BE2C (cell line): Measurements from ENCODE around the gene FSTL4.

ENCODE experiments used
- DNase-seq: peaks from one replicate; pipeline ENCODE4 v3.0.0-alpha.2; 2020
- H3K27me3 ChIP-seq: fragments of 250-450 bp; sonication (Bioruptor Pico); 2 replicates; pipeline ENCODE4 v1.5.1; 2020; ENCODE audit warnings: mild to moderate bottlenecking
- H3K36me3 ChIP-seq: fragments of 250-450 bp; sonication (Bioruptor Pico); 2 replicates; pipeline ENCODE4 v1.5.1; 2020; ENCODE audit warnings: mild to moderate bottlenecking
- H3K4me1 ChIP-seq: fragments of 250-450 bp; sonication (Bioruptor Pico); 2 replicates; pipeline ENCODE4 v1.5.1; 2020
- H3K4me3 ChIP-seq: 2 replicates; pipeline ENCODE4 v1.5.1; 2011; ENCODE audit warnings: low read depth, low read length
- H3K9me3 ChIP-seq: fragments of 250-450 bp; sonication (Bioruptor Pico); 2 replicates; pipeline ENCODE4 v1.5.1; 2020
- CTCF ChIP-seq: IDR thresholded peaks from 2 replicates; pipeline ENCODE4 v1.5.1; 2012; ENCODE audit warnings: mild to moderate bottlenecking, low read depth, low read length

FSTL4 gene

GRCh38 chr5:133274597-133274935, 337.8 kb downstream of the FSTL4 start:
- TF ChIP-seq CTCF = no peak
- H3K9me3 ChIP-seq = no peaks in the 10 kb centered on the region
- H3K4me1 ChIP-seq = no peaks in the 10 kb centered on the region
- no peaks in the 10 kb centered on the region for H3K36me3 ChIP-seq
- H3K27me3 ChIP-seq = no peaks in the 10 kb centered on the region
- no peak overlapping the region for H3K4me3 ChIP-seq
- DNase-seq = no peak

DNA sequence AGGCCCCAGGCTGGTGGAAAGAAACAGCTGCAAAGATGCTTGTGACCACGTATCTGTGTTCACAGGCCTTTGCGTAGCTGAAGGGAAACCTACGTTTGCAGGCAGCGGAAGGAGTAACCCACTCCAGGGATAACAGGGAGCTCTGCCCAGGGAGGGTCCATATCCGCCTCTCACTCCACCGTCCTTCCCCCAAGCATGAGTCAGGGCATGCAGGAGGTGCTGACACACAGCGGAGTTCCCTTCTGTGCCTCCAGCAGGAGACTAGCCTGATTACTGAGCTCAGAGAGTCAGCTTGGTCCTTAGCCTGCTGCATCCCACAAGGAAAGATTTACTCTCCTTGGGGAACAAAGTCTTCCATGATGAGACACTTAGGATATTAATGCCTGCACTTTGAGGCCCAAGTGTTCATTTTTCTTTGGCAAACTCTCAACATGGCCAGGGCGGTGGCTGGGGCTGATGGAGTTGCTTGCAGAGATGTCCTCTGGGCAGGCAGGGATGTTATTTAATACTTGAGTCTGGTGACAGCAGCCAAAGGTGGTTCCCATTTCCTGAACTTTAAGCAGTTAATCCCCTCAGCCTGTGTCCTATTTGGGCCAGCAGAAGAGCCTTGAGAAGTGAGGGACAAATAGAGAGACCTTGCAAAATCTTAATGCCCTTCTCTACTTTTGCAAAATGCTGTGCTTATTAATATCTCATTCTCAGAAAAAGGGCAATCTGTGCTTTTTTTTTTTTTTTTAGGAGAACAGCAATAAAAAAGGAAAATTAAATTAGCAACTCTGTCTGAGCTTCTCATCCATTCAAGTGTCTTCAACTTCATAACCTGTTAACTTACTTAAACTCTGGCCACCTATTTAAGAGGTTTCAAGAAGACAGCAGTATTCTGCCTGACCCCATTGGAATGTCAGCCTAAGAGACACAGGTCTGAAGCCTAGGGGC, 338.4 kb downstream of the FSTL4 start:
- Histone ChIP-seq H3K36me3 (no peaks in the 10 kb centered on the region), H3K4me3 (no peak overlapping the region), H3K9me3 (no peaks in the 10 kb centered on the region), H3K27me3 (no peaks in the 10 kb centered on the region), H3K4me1 (no peaks in the 10 kb centered on the region)
- no peak for DNase-seq
- TF ChIP-seq CTCF = no peak

GRCh38 chr5:133272345-133272744, 340.0 kb downstream of the FSTL4 start:
- H3K36me3 ChIP-seq = no peaks in the 10 kb centered on the region
- no peak for TF ChIP-seq CTCF
- H3K4me3 ChIP-seq = no peak overlapping the region
- no peaks in the 10 kb centered on the region for H3K9me3 ChIP-seq
- no peaks in the 10 kb centered on the region for H3K27me3 ChIP-seq
- no peak for DNase-seq
- no peaks in the 10 kb centered on the region for H3K4me1 ChIP-seq

DNA sequence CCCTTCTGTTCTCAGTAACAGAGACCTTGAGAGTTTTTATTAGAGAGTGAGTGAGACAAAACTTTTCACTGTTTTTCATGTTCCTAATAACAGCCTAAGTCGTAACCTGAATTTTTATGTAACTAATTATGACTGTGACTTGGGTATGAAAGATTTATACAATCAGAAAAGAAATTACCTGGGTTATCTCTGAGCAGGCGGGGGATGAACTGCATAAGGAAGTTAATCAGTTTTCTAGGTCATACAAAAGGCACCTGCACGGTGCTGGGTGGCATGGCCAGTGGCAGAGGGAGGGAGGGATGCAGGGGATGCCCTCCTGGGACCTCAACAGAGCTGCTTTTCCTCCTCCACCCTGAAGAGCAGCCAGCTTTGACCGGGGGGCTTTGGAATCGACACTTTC, 340.7 kb downstream of the FSTL4 start:
- Histone ChIP-seq H3K4me3 (no peak overlapping the region), H3K9me3 (no peaks in the 10 kb centered on the region), H3K36me3 (no peaks in the 10 kb centered on the region), H3K4me1 (no peaks in the 10 kb centered on the region), H3K27me3 (no peaks in the 10 kb centered on the region)
- no peak for DNase-seq
- no peak for TF ChIP-seq CTCF

GRCh38 chr5:133269691-133270090, 342.6 kb downstream of the FSTL4 start:
- TF ChIP-seq CTCF = no peak
- no peak overlapping the region for H3K4me3 ChIP-seq
- no peak for DNase-seq

GRCh38 chr5:133267601-133268000, 344.7 kb downstream of the FSTL4 start:
- Histone ChIP-seq H3K9me3 (no peaks in the 10 kb centered on the region), H3K4me1 (no peaks in the 10 kb centered on the region), H3K4me3 (no peak overlapping the region), H3K36me3 (no peaks in the 10 kb centered on the region), H3K27me3 (no peaks in the 10 kb centered on the region)
- TF ChIP-seq CTCF = no peak
- no peak for DNase-seq

More at GRCh38 chr5:133269691-133270090, 342.6 kb downstream of the FSTL4 start:
- Histone ChIP-seq H3K27me3 (no peaks in the 10 kb centered on the region), H3K9me3 (no peaks in the 10 kb centered on the region), H3K4me1 (no peaks in the 10 kb centered on the region), H3K36me3 (no peaks in the 10 kb centered on the region)
